GM19023 (cell line): ENCODE results near the gene FOXJ1.

Experiments used
- ATAC-seq: cut with Tn5 transposase; IDR thresholded peaks from one replicate; pipeline ENCODE4 v1.9.1; 2021; ENCODE audit warnings: mild to moderate bottlenecking, moderate library complexity; ENCODE audit not compliant: unreplicated experiment

FOXJ1 gene

GRCh38 chr17:76092526-76093413 is 48.3 kb downstream of the FOXJ1 start:
- no peak for ATAC-seq

DNA sequence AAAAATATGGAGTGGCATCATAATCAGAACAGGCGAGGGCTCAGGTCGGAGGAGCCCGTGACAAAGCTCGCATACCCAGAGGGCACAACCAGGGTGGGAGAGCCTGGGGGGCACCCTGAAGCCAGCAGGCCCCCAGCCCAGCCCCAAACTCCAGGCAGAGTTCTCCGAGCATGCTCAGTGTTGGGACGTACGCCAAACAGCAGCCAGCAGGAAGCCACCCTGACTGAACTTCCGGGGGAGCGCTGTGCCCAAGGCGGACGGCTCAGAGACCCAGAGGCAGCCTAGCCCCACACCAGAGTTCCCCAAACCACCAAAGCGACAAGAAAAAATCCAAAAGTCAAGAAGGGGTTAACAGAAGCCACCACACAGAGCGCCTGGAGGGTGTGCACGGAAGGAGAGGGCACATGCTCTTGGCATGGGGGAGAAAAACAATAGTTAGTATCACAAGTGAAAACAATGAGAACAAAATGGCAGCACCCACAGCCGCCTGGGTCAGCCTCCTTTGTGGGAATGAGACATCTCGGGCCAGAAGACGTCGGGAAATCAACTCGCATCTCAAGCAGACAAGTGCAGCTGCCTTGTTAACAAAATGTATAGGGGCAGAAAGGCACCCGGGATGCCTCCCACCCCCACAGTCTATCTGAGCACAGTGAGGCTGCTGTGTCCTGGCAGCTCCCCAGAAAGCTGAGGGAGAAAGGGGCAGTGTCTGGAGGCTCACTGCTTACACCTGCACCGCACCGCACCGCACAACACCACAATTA is 49.3 kb downstream of the FOXJ1 start:
- ATAC-seq, result no peak

DNA sequence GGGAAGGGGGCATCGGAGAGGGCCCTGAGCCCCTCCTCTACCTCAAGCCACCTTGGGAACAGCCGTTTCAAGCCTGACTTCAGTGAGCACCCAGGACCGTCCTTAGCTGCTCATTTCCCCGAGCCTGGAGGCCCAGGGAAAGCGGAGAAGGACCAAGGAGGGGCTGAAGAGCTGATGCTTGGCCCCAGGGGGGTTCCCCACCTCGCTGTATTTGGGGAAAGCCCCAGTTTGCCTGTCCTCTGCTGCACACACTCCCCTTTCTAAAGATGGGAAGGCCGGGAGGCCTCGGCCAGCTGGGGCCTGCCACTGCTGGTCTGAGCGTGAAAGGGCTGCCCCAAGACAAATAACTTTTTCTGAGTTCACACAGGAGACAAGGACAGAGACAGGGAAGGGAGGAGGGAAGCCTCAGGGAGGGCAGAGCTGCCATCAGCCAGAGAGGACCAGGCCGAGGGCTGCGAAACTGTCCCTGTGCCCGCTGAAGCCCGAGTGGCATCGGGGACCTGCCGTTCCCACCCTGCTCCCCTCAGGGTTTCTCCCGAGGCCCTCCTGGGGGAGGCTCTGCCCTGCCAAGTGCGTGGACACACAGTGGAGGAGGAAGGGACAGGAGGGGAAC is 50.4 kb downstream of the FOXJ1 start:
- ATAC-seq, result no peak

DNA sequence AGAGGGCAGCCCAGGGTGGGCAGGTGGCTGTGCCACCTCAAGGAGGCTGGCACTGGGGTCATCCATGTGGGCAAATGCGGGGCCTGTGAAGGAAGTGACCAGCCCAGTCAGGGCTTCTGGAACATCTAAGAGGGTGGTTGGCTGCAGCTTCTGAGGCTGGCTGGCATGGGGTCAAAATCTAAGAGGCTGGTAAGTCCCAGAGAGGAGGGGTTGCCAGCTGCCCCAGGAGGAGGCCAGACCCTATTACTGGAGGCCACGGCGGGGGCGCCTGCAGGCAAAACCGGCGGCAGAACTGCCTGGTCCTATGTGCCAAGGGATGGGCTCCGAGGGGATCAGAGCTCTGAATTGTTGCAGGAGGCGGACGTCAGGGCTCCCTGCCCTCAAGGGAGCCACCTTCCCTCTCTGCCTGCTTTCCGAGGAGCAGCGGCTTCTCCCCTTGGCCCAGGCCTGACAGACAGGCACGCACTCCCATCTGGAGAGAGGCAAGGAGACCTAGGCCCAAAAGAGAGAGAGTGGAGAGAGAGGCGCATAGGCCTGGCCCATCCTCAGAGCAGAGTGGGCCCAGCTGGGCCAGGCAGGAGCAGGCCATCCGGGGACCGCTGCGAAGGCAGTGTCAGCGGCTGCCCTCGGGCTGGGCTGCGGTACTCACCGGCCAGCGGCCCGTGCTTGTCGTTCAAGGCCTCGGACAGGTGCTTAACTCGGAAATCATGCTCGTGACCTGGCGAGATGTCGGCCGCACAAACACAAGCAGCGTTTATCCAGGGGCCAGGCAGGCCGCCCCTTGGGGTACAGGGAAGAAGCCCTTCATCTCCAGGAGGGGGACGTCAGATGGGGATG is 51.1 kb downstream of the FOXJ1 start:
- ATAC-seq, result no peak

DNA sequence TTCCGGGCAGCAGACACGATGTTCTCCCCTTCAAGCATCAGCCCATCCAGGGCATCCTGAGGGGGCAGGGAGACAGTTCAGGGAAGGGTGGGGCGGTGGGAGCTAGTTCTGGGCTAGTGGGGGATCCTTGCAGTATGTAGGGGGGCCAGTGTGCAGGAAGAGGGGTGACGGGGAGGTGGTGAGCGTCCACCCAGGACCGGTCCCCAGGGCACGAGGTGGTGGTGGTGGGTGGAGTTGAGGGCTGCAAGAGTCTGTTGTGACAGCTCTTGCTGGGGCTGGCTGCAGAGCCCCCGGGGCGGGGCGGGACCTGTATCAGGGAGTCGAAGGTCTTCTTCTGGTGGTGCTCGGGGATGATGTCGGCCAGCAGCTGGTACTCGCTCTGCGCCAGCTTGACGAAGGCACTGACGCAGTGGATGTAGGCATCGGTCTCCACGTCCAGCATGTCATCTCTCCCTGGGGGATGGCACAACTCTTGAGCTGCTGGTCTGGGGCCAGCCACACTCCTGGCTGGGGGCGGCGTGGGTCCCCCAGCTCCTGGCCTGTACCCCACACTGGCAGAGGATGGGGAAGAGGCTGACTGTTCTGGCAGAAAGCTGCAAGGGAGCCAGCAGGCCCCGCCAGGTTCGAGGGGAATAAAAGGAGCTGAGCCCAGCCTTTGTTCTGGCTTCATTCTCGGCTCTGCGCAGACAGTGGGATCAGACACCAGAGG is 52.0 kb downstream of the FOXJ1 start:
- ATAC-seq, result no peak

DNA sequence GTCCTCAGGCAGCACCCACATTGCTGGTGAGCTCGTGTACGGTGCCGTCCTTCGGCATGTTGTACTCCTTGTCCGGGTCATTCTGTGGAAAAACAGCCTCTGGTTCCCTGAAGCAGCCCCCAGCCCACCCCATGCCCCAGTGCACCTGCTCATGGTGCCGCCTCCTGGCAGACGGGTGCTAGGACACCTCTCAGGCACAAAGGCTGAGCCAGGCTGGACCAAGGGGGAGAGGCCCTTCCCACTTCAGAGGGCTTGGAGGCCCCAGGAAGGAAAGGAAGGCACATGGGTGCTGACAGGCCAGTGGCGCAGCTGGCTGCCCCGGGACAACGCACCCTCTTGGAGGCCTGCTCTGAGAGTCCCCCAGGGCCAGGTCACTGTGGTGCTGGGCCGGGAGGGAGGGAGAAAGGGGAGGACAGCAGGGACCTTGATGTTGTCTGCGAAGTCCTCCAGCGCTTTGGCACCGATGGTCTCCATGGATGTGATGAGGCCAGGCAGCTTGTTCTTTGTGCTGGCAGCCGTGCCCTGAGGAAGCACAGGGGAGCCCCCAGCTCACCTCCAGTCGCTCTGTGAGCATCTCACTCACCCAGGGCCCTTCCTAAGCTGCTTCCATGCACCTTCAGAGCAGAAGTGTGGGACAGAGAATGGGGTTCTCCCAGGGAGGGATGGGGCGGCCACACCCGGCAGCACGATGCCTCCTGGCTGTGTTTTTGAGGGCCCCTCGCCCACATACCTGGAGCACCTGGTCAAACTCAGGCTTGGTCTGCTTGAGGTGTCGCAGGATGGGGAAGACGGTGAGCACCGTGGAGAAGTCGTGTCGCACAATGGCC is 52.8 kb downstream of the FOXJ1 start:
- no peak for ATAC-seq

DNA sequence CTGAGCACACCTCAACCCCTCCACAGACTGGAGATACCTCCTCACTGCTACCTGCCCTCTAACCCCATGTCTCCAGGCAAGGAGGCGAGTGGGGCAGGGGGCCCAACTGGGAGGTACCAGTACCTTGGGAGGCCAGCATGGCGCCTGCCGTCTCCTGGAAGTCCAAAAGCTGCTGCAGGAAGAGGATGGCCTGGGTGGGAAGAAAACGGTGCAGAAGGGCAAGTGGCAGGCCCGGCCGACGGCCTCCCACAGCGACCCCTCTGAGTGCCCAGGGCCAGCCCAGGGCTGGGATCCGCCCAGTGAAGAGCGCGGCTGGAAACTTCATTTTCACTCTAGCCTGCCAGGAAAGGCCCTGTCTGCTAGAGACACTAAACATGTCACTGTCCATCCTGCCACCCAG is 53.5 kb downstream of the FOXJ1 start:
- ATAC-seq, result no peak

GRCh38 chr17:76086384-76086783 is 54.7 kb downstream of the FOXJ1 start:
- no peak for ATAC-seq
